ENCODE measurements around the gene PARVB. TPM values are rescaled to one million over a fixed set of nuclear protein-coding genes. Genes with fewer than 3 reads are reported as not detected.

PARVB gene
- total RNA-seq, 1 donor, result 29.3 TPM

- peaks cover 5% of the 10 kb centered on the region for H3K4me1 ChIP-seq (ENCODE audit: insufficient read depth, low read length)
- H3K9me3 ChIP-seq (ENCODE audit: low read depth, low read length), result no peaks in the 10 kb centered on the region
- H3K36me3 ChIP-seq (ENCODE audit: insufficient read depth, low read length), result no peaks in the 10 kb centered on the region
- H4K20me1 ChIP-seq (ENCODE audit: insufficient read depth, low read length), result no peaks in the 10 kb centered on the region
- no peak overlapping the region for H3K27ac ChIP-seq (ENCODE audit: low read depth, low read length)
- no peaks in the 10 kb centered on the region for H3K27me3 ChIP-seq (ENCODE audit: insufficient read depth, low read length)
- TF ChIP-seq CTCF (IDR thresholded peaks at IDR 0.05; ENCODE audit: extremely low read depth, low read depth, low read length), result no peak
- H2AFZ ChIP-seq (ENCODE audit: low read length), result no peak overlapping the region
- H3K4me3 ChIP-seq (ENCODE audit: insufficient read depth, low read length), result no peak overlapping the region
- no peak for DNase-seq (ENCODE audit: insufficient read length, low spot score, missing footprints)
- no peak overlapping the region for H3K4me2 ChIP-seq (ENCODE audit: insufficient read depth, low read length)
- H3K79me2 ChIP-seq (ENCODE audit: insufficient read depth, low read length), result no peaks in the 10 kb centered on the region
Measured at GRCh38 chr22:44217346-44217745, 193.2 kb downstream of the PARVB start.

- Histone ChIP-seq H3K27ac (ENCODE audit: low read depth, low read length) (no peak overlapping the region), H3K79me2 (ENCODE audit: insufficient read depth, low read length) (no peaks in the 10 kb centered on the region), H3K36me3 (ENCODE audit: insufficient read depth, low read length) (no peaks in the 10 kb centered on the region), H3K4me1 (ENCODE audit: insufficient read depth, low read length) (no peaks in the 10 kb centered on the region), H3K27me3 (ENCODE audit: insufficient read depth, low read length) (no peaks in the 10 kb centered on the region), H3K9me3 (ENCODE audit: low read depth, low read length) (no peaks in the 10 kb centered on the region), H2AFZ (ENCODE audit: low read length) (no peak overlapping the region), H3K4me3 (ENCODE audit: insufficient read depth, low read length) (no peak overlapping the region), H3K4me2 (ENCODE audit: insufficient read depth, low read length) (no peak overlapping the region), H4K20me1 (ENCODE audit: insufficient read depth, low read length) (no peaks in the 10 kb centered on the region)
- TF ChIP-seq CTCF (IDR thresholded peaks at IDR 0.05; ENCODE audit: extremely low read depth, low read depth, low read length), result no peak
- peak; percentile 14 for DNase-seq (ENCODE audit: insufficient read length, low spot score, missing footprints)
Measured at GRCh38 chr22:44218071-44218470, 194.0 kb downstream of the PARVB start.

- H3K4me3 ChIP-seq (ENCODE audit: insufficient read depth, low read length), result no peak overlapping the region
- H3K4me2 ChIP-seq (ENCODE audit: insufficient read depth, low read length), result no peak overlapping the region
- no peaks in the 10 kb centered on the region for H3K4me1 ChIP-seq (ENCODE audit: insufficient read depth, low read length)
- TF ChIP-seq CTCF (IDR thresholded peaks at IDR 0.05; ENCODE audit: extremely low read depth, low read depth, low read length), result no peak
- no peaks in the 10 kb centered on the region for H3K36me3 ChIP-seq (ENCODE audit: insufficient read depth, low read length)
- DNase-seq (ENCODE audit: insufficient read length, low spot score, missing footprints), result no peak
- no peaks in the 10 kb centered on the region for H3K9me3 ChIP-seq (ENCODE audit: low read depth, low read length)
- no peak overlapping the region for H2AFZ ChIP-seq (ENCODE audit: low read length)
- H3K27ac ChIP-seq (ENCODE audit: low read depth, low read length), result no peak overlapping the region
- H4K20me1 ChIP-seq (ENCODE audit: insufficient read depth, low read length), result no peaks in the 10 kb centered on the region
- H3K79me2 ChIP-seq (ENCODE audit: insufficient read depth, low read length), result no peaks in the 10 kb centered on the region
- no peaks in the 10 kb centered on the region for H3K27me3 ChIP-seq (ENCODE audit: insufficient read depth, low read length)
Measured at GRCh38 chr22:44219101-44219870, 195.2 kb downstream of the PARVB start.

- no peaks in the 10 kb centered on the region for H3K4me1 ChIP-seq (ENCODE audit: insufficient read depth, low read length)
- no peaks in the 10 kb centered on the region for H4K20me1 ChIP-seq (ENCODE audit: insufficient read depth, low read length)
- no peak for TF ChIP-seq CTCF (IDR thresholded peaks at IDR 0.05; ENCODE audit: extremely low read depth, low read depth, low read length)
- no peaks in the 10 kb centered on the region for H3K36me3 ChIP-seq (ENCODE audit: insufficient read depth, low read length)
- no peaks in the 10 kb centered on the region for H3K9me3 ChIP-seq (ENCODE audit: low read depth, low read length)
- no peak overlapping the region for H3K4me2 ChIP-seq (ENCODE audit: insufficient read depth, low read length)
- H3K27ac ChIP-seq (ENCODE audit: low read depth, low read length), result no peak overlapping the region
- DNase-seq (ENCODE audit: insufficient read length, low spot score, missing footprints), result no peak
- H3K4me3 ChIP-seq (ENCODE audit: insufficient read depth, low read length), result no peak overlapping the region
- no peak overlapping the region for H2AFZ ChIP-seq (ENCODE audit: low read length)
- no peaks in the 10 kb centered on the region for H3K79me2 ChIP-seq (ENCODE audit: insufficient read depth, low read length)
- H3K27me3 ChIP-seq (ENCODE audit: insufficient read depth, low read length), result peaks cover 8% of the 10 kb centered on the region
Measured at GRCh38 chr22:44220727-44221680, 196.9 kb downstream of the PARVB start.

All from osteoblast (primary cell).